HG03565 (cell line): ENCODE data around the gene TEKT1.

ENCODE experiments used
- ATAC-seq: cut with Tn5 transposase; IDR thresholded peaks from one replicate; pipeline ENCODE4 v1.9.1; 2021; ENCODE audit warnings: mild to moderate bottlenecking, moderate library complexity; ENCODE audit not compliant: unreplicated experiment

The TEKT1 gene

GRCh38 chr17:6772016-6772415, 59.5 kb downstream of the TEKT1 start:
- no peak for ATAC-seq

GRCh38 chr17:6768447-6768846, 63.1 kb downstream of the TEKT1 start:
- ATAC-seq = no peak

GRCh38 chr17:6761779-6762178, 69.8 kb downstream of the TEKT1 start:
- no peak for ATAC-seq

- no peak for ATAC-seq
Observed at GRCh38 chr17:6757747-6758146, 73.8 kb downstream of the TEKT1 start.

GRCh38 chr17:6756425-6757031, 75.0 kb downstream of the TEKT1 start:
- ATAC-seq = no peak

GRCh38 chr17:6755731-6756184, 75.8 kb downstream of the TEKT1 start, which contains the start of gene XAF1:
Gene XAF1, plus strand, starts transcription at chr17:6756046. Its CDS starts 33 bp downstream, at chr17:6756079.
- ATAC-seq = no peak

GRCh38 chr17:6755281-6755680, 76.2 kb downstream of the TEKT1 start:
- no peak for ATAC-seq

- ATAC-seq = no peak
Observed at GRCh38 chr17:6753546-6753945, 78.0 kb downstream of the TEKT1 start.

GRCh38 chr17:6753006-6753445, 78.5 kb downstream of the TEKT1 start:
- ATAC-seq = no peak

GRCh38 chr17:6752068-6752909, 79.2 kb downstream of the TEKT1 start:
- no peak for ATAC-seq

GRCh38 chr17:6749519-6749918, 82.0 kb downstream of the TEKT1 start:
- ATAC-seq = no peak

- ATAC-seq = no peak
Observed at GRCh38 chr17:6748617-6749016, 82.9 kb downstream of the TEKT1 start.
